ENCODE data around the gene GCK.
"Not testable (repeated sequence)": the region's sequence is repeated elsewhere in the genome, so short reads cannot be mapped to it uniquely, and the experiment has no call there.

Gene GCK

GRCh38 chr7:44213206-44213876 is 24.1 kb upstream of the GCK start:
- in situ Hi-C loops (cut with HindIII; ENCODE audit: low pct_ligation_motif_present, low pct_unique_long_range_greater_than_20kb, low sequenced_read_pairs): loop anchor here (25.0 kb wide), 1 partner anchor 126 kb away; the partner anchor contains the start of gene POLM
- DNase-seq: no peak

GRCh38 chr7:44212581-44213184 is 23.4 kb upstream of the GCK start:
- in situ Hi-C loops (cut with HindIII; ENCODE audit: low pct_ligation_motif_present, low pct_unique_long_range_greater_than_20kb, low sequenced_read_pairs): loop anchor here (25.0 kb wide), 1 partner anchor 125 kb away; the partner anchor contains the start of gene POLM
- DNase-seq: no peak

- no peak for DNase-seq
- in situ Hi-C loops (cut with HindIII; ENCODE audit: low pct_ligation_motif_present, low pct_unique_long_range_greater_than_20kb, low sequenced_read_pairs): loop anchor here (25.0 kb wide), 1 partner anchor 125 kb away; the partner anchor contains the start of gene POLM
Observed at GRCh38 chr7:44212018-44212417, 22.8 kb upstream of the GCK start.

- DNase-seq: no peak
- in situ Hi-C loops (cut with HindIII; ENCODE audit: low pct_ligation_motif_present, low pct_unique_long_range_greater_than_20kb, low sequenced_read_pairs): loop anchor here (25.0 kb wide), 1 partner anchor 124 kb away; the partner anchor contains the start of gene POLM
Observed at GRCh38 chr7:44211126-44211675, 22.0 kb upstream of the GCK start.

- in situ Hi-C loops (cut with HindIII; ENCODE audit: low pct_ligation_motif_present, low pct_unique_long_range_greater_than_20kb, low sequenced_read_pairs): loop anchor here (25.0 kb wide), 1 partner anchor 123 kb away; the partner anchor contains the start of gene POLM
Observed at GRCh38 chr7:44210107-44210506, 20.9 kb upstream of the GCK start.

GRCh38 chr7:44208085-44208484 is 18.8 kb upstream of the GCK start:
- in situ Hi-C loops (cut with HindIII; ENCODE audit: low pct_ligation_motif_present, low pct_unique_long_range_greater_than_20kb, low sequenced_read_pairs): loop anchor here (25.0 kb wide), 1 partner anchor 121 kb away; the partner anchor contains the start of gene POLM
- no peak for DNase-seq

More at GRCh38 chr7:44210107-44210506, 20.9 kb upstream of the GCK start:
- no peak for DNase-seq

- in situ Hi-C loops (cut with HindIII; ENCODE audit: low pct_ligation_motif_present, low pct_unique_long_range_greater_than_20kb, low sequenced_read_pairs): loop anchor here (25.0 kb wide), 1 partner anchor 119 kb away; the partner anchor contains the start of gene POLM
- DNase-seq: no peak
Observed at GRCh38 chr7:44206008-44206407, 16.8 kb upstream of the GCK start.

- peak; percentile 38 for DNase-seq
- in situ Hi-C loops (cut with HindIII; ENCODE audit: low pct_ligation_motif_present, low pct_unique_long_range_greater_than_20kb, low sequenced_read_pairs): loop anchor here (25.0 kb wide), 1 partner anchor 115 kb away; the partner anchor contains the start of gene POLM
Observed at GRCh38 chr7:44201813-44202212, 12.6 kb upstream of the GCK start.

GRCh38 chr7:44200699-44201461 is 11.6 kb upstream of the GCK start, which contains the start of gene YKT6:
Gene YKT6 (plus strand): TSS chr7:44200978. CDS start chr7:44201136, 158 bp downstream.
- peak; percentile 100 for DNase-seq
- in situ Hi-C loops (cut with HindIII; ENCODE audit: low pct_ligation_motif_present, low pct_unique_long_range_greater_than_20kb, low sequenced_read_pairs): loop anchor here (25.0 kb wide), 1 partner anchor 114 kb away; the partner anchor contains the start of gene POLM

- not testable (repeated sequence) for DNase-seq
- in situ Hi-C loops (cut with HindIII; ENCODE audit: low pct_ligation_motif_present, low pct_unique_long_range_greater_than_20kb, low sequenced_read_pairs): loop anchor here (25.0 kb wide), 1 partner anchor 113 kb away; the partner anchor contains the start of gene POLM
Observed at GRCh38 chr7:44200163-44200562, 10.9 kb upstream of the GCK start.

GRCh38 chr7:44197474-44197873 is 8.2 kb upstream of the GCK start:
- in situ Hi-C loops (cut with HindIII; ENCODE audit: low pct_ligation_motif_present, low pct_unique_long_range_greater_than_20kb, low sequenced_read_pairs): no loop called here
- DNase-seq: no peak

- in situ Hi-C loops (cut with HindIII; ENCODE audit: low pct_ligation_motif_present, low pct_unique_long_range_greater_than_20kb, low sequenced_read_pairs): no loop called here
- peak; percentile 77 for DNase-seq
Observed at GRCh38 chr7:44196450-44196872, 7.2 kb upstream of the GCK start.

GRCh38 chr7:44195889-44196288 is 6.7 kb upstream of the GCK start:
- in situ Hi-C loops (cut with HindIII; ENCODE audit: low pct_ligation_motif_present, low pct_unique_long_range_greater_than_20kb, low sequenced_read_pairs): no loop called here
- no peak for DNase-seq

- no peak for DNase-seq
- in situ Hi-C loops (cut with HindIII; ENCODE audit: low pct_ligation_motif_present, low pct_unique_long_range_greater_than_20kb, low sequenced_read_pairs): no loop called here
Observed at GRCh38 chr7:44194562-44195145, 5.4 kb upstream of the GCK start.

GRCh38 chr7:44194069-44194468 is 4.8 kb upstream of the GCK start:
- DNase-seq: no peak

GRCh38 chr7:44193011-44193802 is 4.0 kb upstream of the GCK start:
- in situ Hi-C loops (cut with HindIII; ENCODE audit: low pct_ligation_motif_present, low pct_unique_long_range_greater_than_20kb, low sequenced_read_pairs): no loop called here
- DNase-seq: no peak

More at GRCh38 chr7:44194069-44194468, 4.8 kb upstream of the GCK start:
- in situ Hi-C loops (cut with HindIII; ENCODE audit: low pct_ligation_motif_present, low pct_unique_long_range_greater_than_20kb, low sequenced_read_pairs): no loop called here

GRCh38 chr7:44191171-44191570 is 1.9 kb upstream of the GCK start:
- DNase-seq: no peak
- in situ Hi-C loops (cut with HindIII; ENCODE audit: low pct_ligation_motif_present, low pct_unique_long_range_greater_than_20kb, low sequenced_read_pairs): no loop called here
